ENCODE data around the gene MOBP.

Gene MOBP

DNA sequence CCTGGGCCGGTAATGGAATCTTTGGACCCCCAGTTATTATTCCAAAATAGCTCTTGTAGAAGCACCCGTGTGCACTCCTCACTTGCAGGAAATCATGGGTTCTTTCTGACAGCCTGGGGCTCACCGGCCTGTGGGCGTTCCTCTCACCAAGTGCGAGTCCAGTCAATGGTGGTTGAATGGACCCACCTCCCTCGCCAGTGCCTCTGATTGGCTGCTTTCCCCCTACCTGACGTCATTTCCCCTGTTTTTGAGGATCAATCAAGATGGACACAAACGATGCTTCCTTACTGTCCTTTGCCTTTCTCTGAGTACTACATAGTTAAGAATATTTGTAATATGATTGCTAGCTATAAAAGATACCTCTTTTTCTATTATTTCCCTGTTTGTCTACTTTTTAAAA is 18.1 kb downstream of the MOBP start:
- no peak for DNase-seq
- TF ChIP-seq, protein P1, sequence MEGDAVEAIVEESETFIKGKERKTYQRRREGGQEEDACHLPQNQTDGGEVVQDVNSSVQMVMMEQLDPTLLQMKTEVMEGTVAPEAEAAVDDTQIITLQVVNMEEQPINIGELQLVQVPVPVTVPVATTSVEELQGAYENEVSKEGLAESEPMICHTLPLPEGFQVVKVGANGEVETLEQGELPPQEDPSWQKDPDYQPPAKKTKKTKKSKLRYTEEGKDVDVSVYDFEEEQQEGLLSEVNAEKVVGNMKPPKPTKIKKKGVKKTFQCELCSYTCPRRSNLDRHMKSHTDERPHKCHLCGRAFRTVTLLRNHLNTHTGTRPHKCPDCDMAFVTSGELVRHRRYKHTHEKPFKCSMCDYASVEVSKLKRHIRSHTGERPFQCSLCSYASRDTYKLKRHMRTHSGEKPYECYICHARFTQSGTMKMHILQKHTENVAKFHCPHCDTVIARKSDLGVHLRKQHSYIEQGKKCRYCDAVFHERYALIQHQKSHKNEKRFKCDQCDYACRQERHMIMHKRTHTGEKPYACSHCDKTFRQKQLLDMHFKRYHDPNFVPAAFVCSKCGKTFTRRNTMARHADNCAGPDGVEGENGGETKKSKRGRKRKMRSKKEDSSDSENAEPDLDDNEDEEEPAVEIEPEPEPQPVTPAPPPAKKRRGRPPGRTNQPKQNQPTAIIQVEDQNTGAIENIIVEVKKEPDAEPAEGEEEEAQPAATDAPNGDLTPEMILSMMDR (IDR thresholded peaks at IDR 0.05), result no peak
- no peak overlapping the region for H3K4me3 ChIP-seq
- H3K27ac ChIP-seq, result no peak overlapping the region
- no peaks in the 10 kb centered on the region for H3K4me1 ChIP-seq
- no peaks in the 10 kb centered on the region for H3K27me3 ChIP-seq
- no peaks in the 10 kb centered on the region for H3K36me3 ChIP-seq
- intact Hi-C loops (cut with DNase I; ENCODE audit: low total_unique reads), result no loop called here
- H3K9me3 ChIP-seq, result no peaks in the 10 kb centered on the region

DNA sequence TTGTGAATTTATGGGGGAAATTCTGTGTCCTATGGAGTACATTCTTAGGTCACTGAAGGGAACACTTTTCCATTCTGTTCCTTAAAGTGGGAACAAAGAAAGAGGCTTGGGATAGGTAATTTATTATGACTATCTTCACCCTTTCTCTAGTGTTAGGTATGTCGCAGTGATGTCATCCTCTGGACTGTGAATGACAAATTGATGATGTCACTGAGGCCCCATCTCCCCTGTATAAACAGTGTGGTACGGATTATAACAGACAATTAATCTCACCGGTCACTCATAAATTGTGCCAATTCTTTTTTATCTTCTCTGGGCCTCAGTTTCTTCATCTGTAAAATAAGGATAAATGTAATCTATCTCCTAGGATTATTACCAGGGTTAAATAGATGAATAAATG is 23.5 kb downstream of the MOBP start:
- no peak for DNase-seq
- no peaks in the 10 kb centered on the region for H3K36me3 ChIP-seq
- H3K4me1 ChIP-seq, result no peaks in the 10 kb centered on the region
- no peak overlapping the region for H3K27ac ChIP-seq
- H3K4me3 ChIP-seq, result no peak overlapping the region
- H3K9me3 ChIP-seq, result no peaks in the 10 kb centered on the region
- TF ChIP-seq, protein P1 (IDR thresholded peaks at IDR 0.05), result no peak
- intact Hi-C loops (cut with DNase I; ENCODE audit: low total_unique reads), result no loop called here
- H3K27me3 ChIP-seq, result no peaks in the 10 kb centered on the region

DNA sequence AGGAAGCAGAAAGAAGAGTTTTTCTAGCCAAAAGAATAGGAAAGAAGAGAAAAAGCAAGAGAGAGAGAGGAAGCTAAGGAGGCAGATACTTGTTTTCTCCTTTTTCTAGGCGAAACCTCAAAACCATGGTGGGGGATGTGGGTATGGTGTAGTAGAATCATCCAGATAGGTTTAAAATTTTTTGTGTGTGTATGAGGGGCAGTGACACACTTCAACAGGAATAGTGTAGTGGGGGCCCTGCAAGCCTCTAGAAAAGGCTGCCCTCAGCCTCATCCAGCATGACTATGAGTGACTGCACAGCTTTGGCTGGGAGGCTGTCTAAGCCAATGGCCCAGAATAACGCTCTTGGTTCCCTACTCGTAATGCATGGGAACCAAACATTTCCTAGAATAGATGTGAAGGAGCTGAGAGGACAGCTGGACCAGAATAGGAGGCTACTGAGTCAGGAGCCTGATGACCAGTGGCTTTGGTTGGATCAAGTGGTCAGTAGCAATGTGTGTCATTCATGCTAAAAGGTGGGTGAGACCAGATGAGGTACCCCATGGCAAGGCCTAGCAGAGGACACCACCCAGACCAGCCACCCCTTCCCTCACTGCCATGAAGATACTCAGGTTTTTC is 24.4 kb downstream of the MOBP start:
- Histone ChIP-seq H3K9me3 (no peaks in the 10 kb centered on the region), H3K4me1 (no peaks in the 10 kb centered on the region), H3K27ac (no peak overlapping the region), H3K36me3 (no peaks in the 10 kb centered on the region), H3K4me3 (no peak overlapping the region), H3K27me3 (no peaks in the 10 kb centered on the region)
- TF ChIP-seq, protein P1 (IDR thresholded peaks at IDR 0.05), result no peak
- no peak for DNase-seq
- intact Hi-C loops (cut with DNase I; ENCODE audit: low total_unique reads), result no loop called here

DNA sequence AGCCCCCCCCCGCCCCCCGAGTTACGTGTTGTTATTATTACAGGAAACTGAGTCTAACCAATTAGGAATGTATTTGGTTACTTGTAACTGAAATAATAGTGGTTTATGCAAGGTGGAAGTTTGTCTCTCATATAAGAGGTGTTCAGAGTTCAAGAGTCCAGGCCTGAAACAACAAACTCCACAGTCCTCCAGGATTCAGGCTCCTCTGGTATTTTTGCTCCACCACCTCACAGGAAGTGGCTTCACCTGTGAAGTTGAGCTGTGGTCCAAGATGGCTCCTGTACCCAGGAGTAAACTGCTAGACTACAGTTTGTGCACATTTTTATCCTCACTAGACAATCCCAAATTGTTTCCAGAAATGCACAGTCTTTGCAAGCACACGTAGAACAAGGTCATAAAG is 27.3 kb downstream of the MOBP start:
- Histone ChIP-seq H3K36me3 (no peaks in the 10 kb centered on the region), H3K4me3 (no peak overlapping the region), H3K9me3 (no peaks in the 10 kb centered on the region), H3K4me1 (no peaks in the 10 kb centered on the region), H3K27ac (no peak overlapping the region), H3K27me3 (peaks cover 0 to 6% of the 10 kb centered on the region in 2 donors)
- intact Hi-C loops (cut with DNase I; ENCODE audit: low total_unique reads), result no loop called here
- DNase-seq, result no peak
- TF ChIP-seq, protein P1 (IDR thresholded peaks at IDR 0.05), result no peak

DNA sequence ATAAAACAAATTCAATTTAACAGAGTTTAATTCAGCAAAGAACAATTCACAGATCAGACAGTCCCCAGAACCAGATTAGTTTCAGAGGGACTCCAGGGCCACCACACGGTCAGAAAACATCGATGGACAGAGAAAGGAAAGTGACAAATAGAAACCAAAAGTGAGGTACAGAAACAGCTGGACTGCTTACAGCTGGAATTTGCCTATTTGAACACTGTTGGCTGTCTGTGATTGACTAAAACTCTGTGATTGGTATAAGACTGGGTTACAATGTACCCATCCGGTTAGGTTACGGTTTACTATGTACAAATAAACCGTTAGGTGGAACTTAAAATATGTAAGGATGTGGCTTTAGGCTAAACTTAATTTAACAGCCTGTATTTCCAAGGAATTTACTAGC is 30.3 kb downstream of the MOBP start:
- Histone ChIP-seq H3K36me3 (no peaks in the 10 kb centered on the region), H3K4me1 (peaks cover 0 to 10% (median 3%) of the 10 kb centered on the region in 4 donors), H3K27me3 (peaks cover 0 to 24% of the 10 kb centered on the region in 2 donors), H3K9me3 (no peaks in the 10 kb centered on the region), H3K27ac (no peak overlapping the region), H3K4me3 (no peak overlapping the region)
- TF ChIP-seq, protein P1 (IDR thresholded peaks at IDR 0.05), result no peak
- intact Hi-C loops (cut with DNase I; ENCODE audit: low total_unique reads), result no loop called here
- no peak for DNase-seq
